Activated naive CD4-positive, alpha-beta T cell treated with Interleukin-2 at 50 U/mL for 16 hours (primary cell): ENCODE results near the gene BRAF.
"Not testable (repeated sequence)": the region's sequence is repeated elsewhere in the genome, so short reads cannot be mapped to it uniquely, and the experiment has no call there.

Experiments used
- DNase-seq: peaks from one replicate; pipeline ENCODE4 v3.0.0-alpha.2; 2020

The BRAF gene

DNA sequence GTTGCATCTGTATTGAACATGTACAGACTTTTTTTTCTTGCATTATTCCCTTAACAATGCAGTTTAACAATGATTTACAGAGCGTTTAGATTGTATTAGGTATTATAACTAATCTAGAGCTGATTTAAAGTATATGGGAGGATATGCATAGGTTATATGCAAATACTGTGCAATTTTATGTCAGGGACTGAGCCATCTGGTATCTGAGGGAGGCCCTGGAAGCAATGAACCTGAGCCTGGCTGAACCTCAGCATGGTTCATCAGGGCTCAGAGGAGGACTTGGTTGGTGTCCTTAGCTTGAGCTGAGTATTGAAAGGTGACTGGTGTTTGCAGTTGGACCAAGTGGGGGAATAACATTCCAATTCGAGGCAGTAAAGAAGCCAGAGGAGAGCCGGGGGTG is 247.2 kb downstream of the BRAF start:
- DNase-seq = no peak

DNA sequence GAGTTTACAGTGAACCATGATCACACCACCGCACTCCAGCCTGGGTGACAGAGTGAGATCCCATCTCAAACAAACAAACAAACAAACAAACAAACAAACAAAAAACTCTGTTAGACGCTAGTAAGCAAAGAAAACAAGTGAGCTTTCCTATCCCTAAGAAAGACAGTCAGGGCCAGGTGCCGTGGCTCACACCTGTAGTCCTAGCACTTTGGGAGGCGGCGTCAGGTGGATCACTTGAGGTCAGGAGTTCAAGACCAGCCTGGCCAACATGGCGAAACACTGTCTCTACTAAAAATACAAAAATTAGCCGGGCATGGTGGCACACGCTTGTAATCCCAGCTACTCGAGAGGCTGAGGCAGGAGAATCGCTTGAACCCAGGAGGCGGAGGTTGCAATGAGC is 247.8 kb downstream of the BRAF start:
- DNase-seq = not testable (repeated sequence)

DNA sequence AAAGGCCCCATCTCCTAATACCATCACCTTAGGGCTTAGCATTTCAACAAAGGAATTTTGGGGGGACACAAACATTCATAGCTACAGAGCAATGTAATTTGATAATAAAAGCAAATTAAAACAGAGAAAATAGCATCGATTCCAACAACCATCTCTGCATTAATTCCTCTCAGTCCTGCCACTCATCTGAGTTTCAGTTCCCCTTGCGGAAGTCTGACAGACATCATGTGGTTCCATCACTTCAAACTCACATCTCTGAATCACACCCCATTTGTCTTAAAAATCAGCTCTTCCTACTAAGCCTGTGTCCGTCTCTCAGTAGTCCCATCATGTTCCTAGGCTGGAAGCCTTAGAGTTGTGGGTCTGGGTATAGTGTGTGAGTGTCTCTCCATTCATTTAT is 248.4 kb downstream of the BRAF start:
- no peak for DNase-seq

DNA sequence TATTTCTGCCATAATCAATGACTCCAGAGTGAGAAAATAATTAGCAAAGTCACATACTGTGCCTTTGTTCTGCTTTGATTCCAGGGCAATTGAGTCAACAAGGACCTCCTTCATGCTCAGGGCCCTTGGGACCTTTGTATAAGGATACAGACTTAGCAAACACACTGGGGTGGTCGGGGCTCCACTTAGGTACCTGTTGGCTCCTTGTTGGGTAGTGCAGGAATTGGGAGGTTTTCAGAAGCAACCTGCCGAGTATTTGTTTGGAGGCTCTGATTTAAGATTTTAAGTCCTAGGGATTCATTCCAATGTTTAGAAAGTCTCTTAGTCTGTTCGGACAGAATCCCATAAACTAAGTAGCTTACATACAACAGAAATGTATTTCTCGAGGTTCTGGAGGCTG is 249.0 kb downstream of the BRAF start:
- DNase-seq = no peak

DNA sequence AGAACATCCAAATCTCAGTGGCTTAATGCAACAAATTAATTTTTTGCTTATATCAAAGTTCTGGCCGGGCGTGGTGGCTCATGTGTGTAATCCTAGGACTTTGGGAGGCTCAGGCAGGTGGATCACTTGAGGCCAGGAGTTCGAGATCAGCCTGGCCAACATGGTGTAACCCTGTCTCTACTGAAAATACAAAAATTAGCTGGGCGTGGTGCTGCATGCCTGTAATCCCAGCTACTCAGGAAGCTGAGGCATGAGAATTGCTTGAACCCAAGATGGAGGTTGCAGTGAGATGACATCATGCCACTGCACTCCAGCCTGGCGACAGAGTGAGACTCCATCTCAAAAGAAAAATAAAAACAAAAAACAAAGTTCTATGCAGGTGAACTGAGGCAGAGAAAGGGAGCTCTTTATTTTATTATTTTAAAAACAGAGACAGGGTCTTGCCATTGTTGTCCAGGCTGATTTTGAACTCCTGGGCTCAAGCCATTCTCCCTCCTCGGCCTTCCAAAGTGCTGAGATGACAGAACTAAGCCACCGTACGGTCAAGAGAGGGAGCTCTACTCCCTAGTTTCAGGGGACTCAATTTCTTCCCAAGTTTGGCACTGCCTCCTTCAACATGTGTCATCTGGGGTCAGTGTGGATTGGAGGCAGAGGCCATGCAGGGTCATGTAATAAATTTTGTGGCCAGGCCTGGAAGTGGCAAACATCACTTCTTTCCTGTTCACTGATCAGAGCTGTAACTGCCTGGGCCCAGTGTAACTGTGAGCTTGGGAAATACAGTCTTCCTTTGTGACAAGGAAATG is 249.6 kb downstream of the BRAF start:
- no peak for DNase-seq

DNA sequence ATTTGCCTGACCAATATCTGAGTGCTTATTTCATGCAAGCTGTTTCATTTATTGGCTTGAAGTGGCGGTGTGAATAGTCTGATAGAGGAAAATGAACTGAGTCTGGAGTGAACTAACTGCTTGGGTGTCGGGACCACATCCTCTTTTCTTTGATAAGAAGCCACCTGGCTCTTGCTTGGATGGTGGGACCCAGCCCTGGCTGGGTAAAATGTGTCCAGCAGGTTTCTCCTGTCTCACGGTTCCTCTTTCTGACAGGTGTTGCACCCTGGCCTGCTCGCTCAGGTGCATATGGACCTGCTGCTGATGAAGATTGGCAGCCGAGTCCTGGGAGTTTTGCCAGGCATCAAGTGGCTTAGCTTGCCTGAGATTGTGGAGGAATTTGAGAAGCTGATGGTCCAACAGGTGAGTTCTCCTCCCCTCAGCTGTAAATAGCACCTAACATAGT is 250.4 kb downstream of the BRAF start:
- DNase-seq = no peak

DNA sequence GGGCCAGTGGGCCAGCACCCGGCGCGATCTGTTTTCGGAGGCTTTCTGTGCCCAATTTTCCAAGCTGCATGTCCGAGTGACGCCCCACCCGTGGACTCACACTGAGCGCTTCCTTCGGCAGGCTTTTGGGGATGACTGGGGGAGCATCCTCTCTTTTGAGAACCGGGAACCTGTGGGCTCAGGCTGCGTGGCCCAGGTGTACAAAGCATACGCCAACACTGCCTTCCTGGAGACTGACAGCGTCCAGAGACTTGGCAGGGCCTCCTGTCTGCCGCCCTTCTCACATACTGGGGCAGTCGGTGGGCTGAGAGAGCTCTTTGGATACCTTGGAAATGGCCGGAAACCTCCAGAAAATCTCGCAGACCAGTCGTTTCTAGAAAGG is 251.0 kb downstream of the BRAF start:
- DNase-seq = no peak

DNA sequence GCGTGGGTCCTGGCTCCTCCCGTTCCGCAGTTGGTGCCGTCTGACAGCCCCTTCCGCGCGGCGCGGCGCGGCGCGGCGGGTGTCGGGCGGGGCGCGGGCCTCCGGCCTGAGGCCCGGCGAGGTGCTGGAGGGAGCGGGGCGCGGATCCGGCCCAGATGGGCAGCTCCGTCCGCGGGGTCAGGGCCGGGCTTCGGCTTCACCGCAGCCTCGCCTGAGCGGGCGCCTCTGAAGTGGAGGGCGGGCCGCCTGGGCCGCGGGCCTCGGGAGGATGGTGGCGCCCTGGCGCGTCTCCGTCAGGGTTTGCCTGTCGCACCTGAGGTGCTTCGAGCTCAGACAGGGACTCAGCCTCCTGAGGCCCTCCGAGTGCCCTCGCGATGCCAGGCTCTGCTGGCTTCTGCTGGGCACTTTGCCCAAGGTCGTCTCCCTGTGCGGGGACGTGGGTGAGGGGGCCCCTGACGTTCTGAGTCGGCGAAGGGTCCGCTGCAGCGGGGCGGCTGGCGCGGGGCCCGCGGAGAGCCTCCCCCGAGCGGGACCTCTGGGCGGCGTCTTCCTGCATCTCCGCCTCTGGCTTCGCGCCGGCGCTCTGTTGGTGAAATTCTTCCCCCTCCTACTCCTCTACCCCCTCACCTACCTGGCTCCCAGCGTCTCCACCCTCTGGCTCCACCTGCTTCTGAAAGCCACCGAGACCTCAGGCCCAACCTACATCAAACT is 251.5 kb downstream of the BRAF start:
- DNase-seq = peak; percentile 62

DNA sequence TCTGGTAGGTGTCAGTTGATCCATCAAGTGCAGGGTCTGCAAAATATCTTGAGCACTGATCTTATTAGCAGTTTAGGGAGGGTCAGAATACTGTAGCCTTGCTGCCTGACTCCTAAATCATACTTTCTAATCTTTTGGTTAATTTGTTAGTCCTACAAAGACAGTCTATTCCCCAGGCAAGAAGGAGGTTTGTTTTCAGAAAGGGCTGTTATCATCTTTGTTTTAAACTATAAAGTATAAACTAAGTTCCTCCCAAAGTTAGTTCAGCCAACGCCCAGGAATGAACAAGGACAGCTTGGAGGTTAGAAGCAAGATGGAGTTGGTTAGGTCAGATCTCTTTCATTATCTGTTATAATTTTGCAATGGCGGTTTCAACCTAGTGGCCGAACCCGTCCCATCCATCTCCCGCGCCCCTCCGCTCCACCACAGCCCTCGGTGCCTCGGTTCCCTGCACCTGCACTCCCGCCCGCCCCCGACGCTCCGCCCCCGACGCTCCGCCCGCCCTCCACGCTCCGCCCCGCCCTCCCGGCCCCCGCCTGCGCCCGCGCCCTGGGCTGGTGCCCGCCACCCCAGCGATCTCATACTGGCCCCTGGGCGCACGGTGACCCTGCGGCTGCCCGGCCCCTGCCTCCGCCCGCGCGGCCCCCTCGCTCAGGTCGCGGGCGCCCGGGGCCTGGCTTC is 252.2 kb downstream of the BRAF start, which contains the start of gene ADCK2:
Gene ADCK2, plus strand, starts transcription at position 564 of the 681 bp plus-strand sequence. CDS start 386 bp downstream, outside the sequence.
- DNase-seq = peak; percentile 61

DNA sequence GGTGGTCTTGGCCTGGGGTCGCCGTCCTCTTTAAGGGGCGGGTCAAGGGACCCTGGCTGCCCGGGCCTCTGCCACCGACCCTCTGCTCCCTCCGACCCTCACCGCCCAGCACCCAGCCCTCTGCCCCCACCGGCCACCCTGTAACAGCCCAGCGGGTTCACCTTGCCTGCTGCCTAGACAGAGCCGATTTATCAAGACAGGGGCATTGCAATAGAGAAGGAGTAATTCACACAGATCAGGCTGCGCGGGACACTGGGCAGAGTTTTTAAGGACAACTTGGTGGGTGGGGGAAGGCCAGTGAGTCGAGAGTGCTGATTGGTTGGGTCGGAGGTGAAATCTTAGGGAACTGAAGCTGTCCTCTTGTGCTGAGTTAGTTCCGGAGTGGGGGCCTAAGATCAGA is 252.8 kb downstream of the BRAF start:
- DNase-seq = no peak

DNA sequence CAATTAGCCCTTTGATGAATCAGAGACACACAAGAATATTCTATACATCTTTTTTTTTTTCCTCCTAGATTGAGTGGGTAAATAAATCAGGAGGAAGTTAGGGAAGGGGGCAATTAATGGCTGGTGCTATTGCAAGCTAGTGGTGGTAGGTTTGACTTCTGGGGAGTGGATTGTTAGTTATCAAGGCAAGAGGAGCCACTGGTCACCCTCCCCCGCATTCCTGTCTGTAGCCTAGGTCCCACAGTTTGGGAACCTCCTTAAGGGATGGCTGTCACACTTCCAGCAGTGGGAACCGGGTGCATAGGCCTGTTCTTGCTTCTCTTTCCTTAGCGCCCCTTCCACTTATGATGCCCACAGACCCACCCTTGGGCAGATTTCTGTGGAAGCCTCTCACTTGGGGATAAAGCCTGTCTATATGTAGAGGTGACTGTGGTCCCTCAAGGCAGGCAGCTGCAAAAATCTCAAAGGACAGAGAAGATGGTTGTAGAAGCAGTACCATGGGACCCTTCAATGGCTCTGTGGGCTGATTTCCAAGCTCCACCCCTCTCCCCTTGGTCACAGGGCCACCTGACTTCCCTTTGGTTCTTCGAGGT is 254.3 kb downstream of the BRAF start:
- DNase-seq = no peak

DNA sequence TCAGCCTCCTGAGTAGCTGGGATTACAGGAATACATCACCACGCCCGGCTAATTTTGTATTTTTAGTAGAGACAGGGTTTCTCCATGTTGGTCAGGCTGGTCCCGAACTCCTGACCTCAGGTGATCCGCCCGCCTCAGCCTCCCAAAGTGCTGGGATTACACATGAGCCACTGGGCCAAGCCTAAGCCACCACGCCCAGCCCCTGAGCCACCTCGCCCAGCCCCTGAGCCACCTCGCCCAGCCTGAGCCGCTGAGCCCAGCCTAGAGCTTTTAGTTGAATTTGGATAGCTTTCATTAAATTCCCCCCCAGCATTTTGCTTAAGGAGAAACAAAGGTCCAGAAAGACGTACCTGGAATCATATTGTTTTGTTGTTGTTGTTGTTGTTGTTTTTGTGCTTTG is 254.9 kb downstream of the BRAF start:
- DNase-seq = not testable (repeated sequence)

DNA sequence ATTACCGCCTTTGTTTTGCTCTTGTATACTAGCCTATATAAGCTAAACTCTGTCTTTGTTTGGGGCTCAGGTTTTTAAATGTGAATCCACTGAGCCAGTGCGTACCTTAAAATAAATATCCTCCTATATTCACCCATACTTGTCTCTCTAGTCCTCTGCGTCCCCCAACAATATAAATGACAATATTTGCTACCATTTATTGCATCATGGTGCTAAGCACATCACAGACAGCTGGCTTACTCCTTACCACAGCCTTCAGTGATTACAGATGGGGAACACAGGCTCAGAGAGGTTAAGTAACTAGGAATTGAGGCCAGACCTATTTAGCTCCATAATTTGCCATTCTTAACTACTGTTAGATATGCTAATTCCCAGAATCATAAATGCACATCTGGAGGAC is 255.4 kb downstream of the BRAF start:
- DNase-seq = no peak
